Neutrophil (primary cell): ENCODE data around the gene POLR2A.

Experiments used
- H3K27ac ChIP-seq: fragments of 200-600 bp; sonication (generic); 2 replicates; pipeline ENCODE4 v1.5.1; 2016; ENCODE audit warnings: mild to moderate bottlenecking, moderate library complexity
- H3K27me3 ChIP-seq: fragments of 200-600 bp; sonication (generic); 2 replicates; pipeline ENCODE4 v1.6.0; 2016; ENCODE audit warnings: mild to moderate bottlenecking
- H3K36me3 ChIP-seq: fragments of 200-600 bp; sonication (generic); 2 replicates; pipeline ENCODE4 v1.5.1; 2017
- H3K4me1 ChIP-seq, 2 experiments: fragments of 200-600 bp in 1 of 2; sonication (generic) in 1 of 2; 1 replicate in 1 of 2; 2 replicates in 1 of 2; pipeline versions ENCODE4 v1.5.1 to v1.6.1; 2013 to 2016; ENCODE audit warnings: low read depth in 1 of 2, low read length in 1 of 2, mild to moderate bottlenecking in 1 of 2, moderate library complexity in 1 of 2; ENCODE audit not compliant: control insufficient read depth in 1 of 2, insufficient read depth in 1 of 2
- H3K4me3 ChIP-seq, 2 experiments: fragments of 200-600 bp in 1 of 2; sonication (generic) in 1 of 2; 1 replicate in 1 of 2; 2 replicates in 1 of 2; pipeline ENCODE4 v1.5.1; 2013 to 2016; ENCODE audit warnings: low read depth in 1 of 2, low read length in 1 of 2, mild to moderate bottlenecking in 1 of 2, moderate library complexity in 1 of 2
- H3K9me3 ChIP-seq: fragments of 200-600 bp; sonication (generic); 2 replicates; pipeline ENCODE4 v1.5.1; 2016
- CTCF ChIP-seq: fragments of 200-600 bp; sonication (generic); IDR thresholded peaks from 2 replicates; pipeline ENCODE4 v1.5.1; 2016; ENCODE audit warnings: antibody characterized with exemption

Gene POLR2A

GRCh38 chr17:7448461-7448860 lies 35.7 kb upstream of the POLR2A start:
- Histone ChIP-seq H3K36me3 (no peaks in the 10 kb centered on the region), H3K27ac (no peak overlapping the region), H3K4me1 (peaks cover 12 to 16% of the 10 kb centered on the region in 2 experiments), H3K4me3 (no peak overlapping the region), H3K27me3 (peaks cover 54% of the 10 kb centered on the region), H3K9me3 (no peaks in the 10 kb centered on the region)
- no peak for TF ChIP-seq CTCF

DNA sequence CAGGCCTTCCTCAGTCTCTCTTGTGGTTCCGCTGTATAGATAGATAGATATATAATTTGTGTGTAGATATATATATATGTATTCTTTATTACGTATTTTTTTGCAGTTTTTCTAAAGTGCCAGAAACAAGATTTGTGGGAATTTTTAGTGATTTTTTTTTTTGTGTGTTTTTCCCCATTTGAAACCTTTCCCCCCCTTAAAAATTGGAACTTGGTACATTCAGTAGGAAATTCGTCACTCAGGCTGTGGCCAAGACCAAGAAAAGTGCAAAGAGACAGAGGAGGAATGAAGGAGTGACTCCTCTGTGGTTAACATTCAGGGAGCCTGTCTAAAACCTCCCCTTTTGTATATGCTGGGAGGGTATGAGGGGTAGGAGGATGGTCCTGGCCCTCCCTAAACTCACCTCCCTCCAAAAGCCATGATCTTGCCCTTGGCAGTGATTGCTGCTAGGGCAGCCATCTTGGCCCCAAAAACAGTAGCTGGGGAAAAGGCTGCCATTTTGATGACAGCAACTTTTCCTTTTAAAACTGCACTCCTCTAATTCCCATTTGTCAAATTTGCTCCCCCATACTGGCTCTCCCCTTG lies 24.1 kb upstream of the POLR2A start:
- Histone ChIP-seq H3K4me3 (no peak overlapping the region), H3K27ac (no peak overlapping the region), H3K4me1 (peaks cover 10 to 12% of the 10 kb centered on the region in 2 experiments), H3K27me3 (no peaks in the 10 kb centered on the region), H3K9me3 (no peaks in the 10 kb centered on the region), H3K36me3 (peaks cover 21% of the 10 kb centered on the region)
- TF ChIP-seq CTCF: no peak

DNA sequence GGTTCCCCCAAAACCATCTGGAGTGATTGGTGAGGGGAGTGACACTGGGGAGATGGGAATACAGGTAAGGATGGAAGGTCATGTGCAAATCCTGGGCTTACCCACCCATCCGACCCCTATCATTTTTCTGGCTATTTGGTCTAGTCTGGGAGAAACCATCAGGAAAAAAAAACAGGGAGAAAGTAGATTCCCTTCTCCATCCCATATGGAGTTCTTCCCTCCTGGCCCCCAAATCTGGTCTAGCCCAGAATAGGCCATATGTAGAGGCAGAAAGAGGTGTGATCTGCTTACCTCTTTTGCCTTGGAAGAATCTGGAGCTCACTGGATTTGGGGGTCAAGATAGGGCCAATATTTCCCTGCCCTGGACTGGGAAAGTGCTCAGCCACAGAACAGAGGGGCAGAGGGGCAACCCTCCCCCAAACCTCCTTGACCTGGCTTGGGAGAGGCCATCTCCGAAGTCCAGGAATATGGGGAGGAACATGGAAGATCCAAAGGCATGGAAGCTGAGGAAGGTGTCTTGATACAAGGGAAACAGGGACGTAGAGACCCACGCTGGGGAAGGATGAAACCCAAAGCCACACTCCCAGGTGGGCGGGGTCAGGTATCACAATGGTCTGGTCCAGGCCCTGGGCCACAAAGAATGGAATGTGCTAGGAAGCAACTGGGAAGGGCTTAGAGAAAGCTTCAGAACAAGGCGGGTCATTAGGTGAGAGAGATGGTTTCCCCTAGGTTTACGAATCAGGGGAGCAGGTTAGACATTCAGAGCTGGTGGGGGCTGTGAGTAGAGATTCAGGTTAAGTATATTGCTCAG lies 23.1 kb upstream of the POLR2A start:
- H3K4me3 ChIP-seq: no peak overlapping the region
- H3K27me3 ChIP-seq: no peaks in the 10 kb centered on the region
- no peak overlapping the region for H3K27ac ChIP-seq
- H3K36me3 ChIP-seq: peaks cover 21% of the 10 kb centered on the region
- TF ChIP-seq CTCF: no peak
- peaks cover 8 to 9% of the 10 kb centered on the region in 2 experiments for H3K4me1 ChIP-seq
- H3K9me3 ChIP-seq: no peaks in the 10 kb centered on the region

DNA sequence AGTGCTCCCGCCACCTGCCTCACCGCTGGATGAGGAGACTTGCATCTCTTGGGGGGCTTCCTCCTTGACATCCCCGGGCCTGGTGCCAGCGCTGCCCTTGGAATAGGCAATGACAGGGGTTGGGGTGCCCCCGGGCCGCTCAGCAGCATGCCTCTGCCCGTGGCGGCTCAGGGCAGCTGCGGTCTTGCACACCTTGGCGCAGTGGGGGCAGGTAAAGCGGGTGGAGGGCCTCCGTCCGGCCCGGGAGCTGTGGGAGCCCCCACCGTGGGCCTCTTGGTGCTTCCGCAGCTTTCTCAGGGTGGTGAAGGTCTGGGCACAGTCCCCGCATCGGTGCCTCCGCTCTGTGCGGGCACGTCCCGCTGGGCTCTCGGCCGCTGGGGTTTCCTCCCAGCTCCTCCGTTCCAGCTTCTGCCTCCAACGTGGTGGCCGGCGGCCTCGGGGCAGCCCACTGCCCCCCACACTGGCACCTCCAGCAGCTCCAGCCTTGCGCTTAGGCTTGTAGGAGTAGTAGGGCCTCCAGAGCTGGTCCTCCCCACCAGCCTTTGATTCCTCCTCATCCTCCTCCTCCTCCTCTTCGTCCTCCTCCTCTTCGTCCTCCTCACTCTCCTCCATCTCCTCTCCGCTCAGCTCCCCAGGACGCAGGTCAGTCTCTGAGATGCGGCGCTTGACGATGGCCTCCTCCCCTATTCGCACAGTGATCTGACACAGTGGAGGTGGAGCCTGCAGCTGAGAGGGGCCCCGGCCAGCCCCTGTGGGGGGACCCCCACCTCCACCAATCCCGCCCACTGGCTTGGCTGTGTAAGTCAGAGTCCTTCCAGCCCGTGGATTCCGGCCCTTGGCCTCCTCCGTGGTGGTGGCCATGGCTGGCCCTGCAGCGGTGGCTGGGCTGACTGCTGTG lies 21.4 kb upstream of the POLR2A start:
- Histone ChIP-seq H3K36me3 (peaks cover 27% of the 10 kb centered on the region), H3K9me3 (no peaks in the 10 kb centered on the region), H3K4me3 (no peak overlapping the region), H3K27ac (no peak overlapping the region), H3K27me3 (no peaks in the 10 kb centered on the region), H3K4me1 (peaks cover 13 to 15% of the 10 kb centered on the region in 2 experiments)
- TF ChIP-seq CTCF: no peak

DNA sequence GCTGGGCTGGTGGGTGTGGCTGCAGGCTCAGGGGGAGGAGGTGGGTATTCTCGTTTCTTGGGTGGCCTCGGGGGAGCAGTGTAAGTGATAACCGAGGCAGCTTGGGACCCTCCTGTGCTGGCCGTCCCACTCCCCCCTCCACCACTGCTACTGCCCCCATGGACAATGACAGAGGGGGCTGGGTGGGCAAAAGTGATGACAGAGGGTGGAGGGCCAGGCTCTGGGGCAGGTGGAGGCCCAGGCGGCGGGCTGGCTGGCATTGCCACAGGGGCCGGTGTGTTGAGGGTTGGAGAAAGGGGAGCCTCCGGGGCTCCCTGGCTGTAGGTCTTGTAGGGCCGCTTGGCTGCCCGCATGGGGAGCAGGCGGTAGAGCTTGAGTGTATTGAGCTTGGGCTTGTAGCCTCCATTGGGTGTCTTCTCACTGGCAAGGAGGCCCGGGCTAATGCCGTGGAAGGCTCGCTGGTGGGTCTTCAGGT lies 20.8 kb upstream of the POLR2A start:
- Histone ChIP-seq H3K27ac (no peak overlapping the region), H3K9me3 (no peaks in the 10 kb centered on the region), H3K27me3 (no peaks in the 10 kb centered on the region), H3K4me1 (peaks cover 13 to 15% of the 10 kb centered on the region in 2 experiments), H3K36me3 (peaks cover 27% of the 10 kb centered on the region), H3K4me3 (no peak overlapping the region)
- TF ChIP-seq CTCF: no peak
